Measurements from ENCODE around the gene KIAA0930.

The KIAA0930 gene

DNA sequence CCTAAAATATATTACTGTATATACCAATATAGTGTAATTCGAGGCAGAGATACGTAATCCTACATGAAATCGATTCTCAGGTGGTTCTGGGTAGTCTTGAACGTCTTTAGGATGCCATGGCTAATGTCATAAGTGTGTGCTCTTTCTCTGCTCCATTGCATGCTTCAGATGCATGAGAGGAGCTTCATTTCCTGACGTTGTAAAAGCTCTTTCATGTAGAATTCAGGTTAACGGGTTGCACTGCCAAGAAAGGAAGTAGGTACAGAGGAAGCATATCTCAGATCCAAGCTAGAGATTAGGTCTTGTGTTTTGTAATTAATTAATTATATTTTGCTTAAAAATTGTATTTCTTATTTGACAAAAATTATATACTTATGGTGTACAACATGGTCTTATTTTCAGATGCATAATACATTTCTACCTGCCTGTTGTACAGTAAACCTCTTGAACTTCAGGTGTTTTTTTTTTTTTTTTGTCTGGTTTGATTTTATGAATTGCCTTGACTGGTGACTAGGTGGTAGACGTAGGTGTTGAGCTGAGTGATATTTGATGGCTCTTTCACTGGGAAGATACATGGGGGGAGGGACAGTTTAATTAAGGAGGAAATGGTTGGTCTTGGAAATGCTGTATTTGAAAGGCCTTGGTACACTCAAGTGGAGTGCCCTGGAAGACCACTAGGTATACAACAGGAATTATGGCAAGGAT is 67.7 kb downstream of the KIAA0930 start:
- Histone ChIP-seq H3K4me2 (ENCODE audit: low read length) (no peak overlapping the region), H3K36me3 (ENCODE audit: control insufficient read depth, insufficient read depth, low read length) (peaks cover 2% of the 10 kb centered on the region), H2AFZ (no peak overlapping the region), H3K79me2 (peaks cover 2% of the 10 kb centered on the region), H3K9me3 (ENCODE audit: control insufficient read depth, low read length) (no peaks in the 10 kb centered on the region), H3K9ac (no peak overlapping the region), H3K27me3 (ENCODE audit: control insufficient read depth, insufficient read depth, low read length) (no peaks in the 10 kb centered on the region), H3K27ac (no peak overlapping the region), H3K4me1 (peaks cover 11% of the 10 kb centered on the region), H3K4me3 (ENCODE audit: low read depth, low read length) (no peak overlapping the region)
- TF ChIP-seq, protein P1, sequence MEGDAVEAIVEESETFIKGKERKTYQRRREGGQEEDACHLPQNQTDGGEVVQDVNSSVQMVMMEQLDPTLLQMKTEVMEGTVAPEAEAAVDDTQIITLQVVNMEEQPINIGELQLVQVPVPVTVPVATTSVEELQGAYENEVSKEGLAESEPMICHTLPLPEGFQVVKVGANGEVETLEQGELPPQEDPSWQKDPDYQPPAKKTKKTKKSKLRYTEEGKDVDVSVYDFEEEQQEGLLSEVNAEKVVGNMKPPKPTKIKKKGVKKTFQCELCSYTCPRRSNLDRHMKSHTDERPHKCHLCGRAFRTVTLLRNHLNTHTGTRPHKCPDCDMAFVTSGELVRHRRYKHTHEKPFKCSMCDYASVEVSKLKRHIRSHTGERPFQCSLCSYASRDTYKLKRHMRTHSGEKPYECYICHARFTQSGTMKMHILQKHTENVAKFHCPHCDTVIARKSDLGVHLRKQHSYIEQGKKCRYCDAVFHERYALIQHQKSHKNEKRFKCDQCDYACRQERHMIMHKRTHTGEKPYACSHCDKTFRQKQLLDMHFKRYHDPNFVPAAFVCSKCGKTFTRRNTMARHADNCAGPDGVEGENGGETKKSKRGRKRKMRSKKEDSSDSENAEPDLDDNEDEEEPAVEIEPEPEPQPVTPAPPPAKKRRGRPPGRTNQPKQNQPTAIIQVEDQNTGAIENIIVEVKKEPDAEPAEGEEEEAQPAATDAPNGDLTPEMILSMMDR (IDR thresholded peaks at IDR 0.05) = no peak

DNA sequence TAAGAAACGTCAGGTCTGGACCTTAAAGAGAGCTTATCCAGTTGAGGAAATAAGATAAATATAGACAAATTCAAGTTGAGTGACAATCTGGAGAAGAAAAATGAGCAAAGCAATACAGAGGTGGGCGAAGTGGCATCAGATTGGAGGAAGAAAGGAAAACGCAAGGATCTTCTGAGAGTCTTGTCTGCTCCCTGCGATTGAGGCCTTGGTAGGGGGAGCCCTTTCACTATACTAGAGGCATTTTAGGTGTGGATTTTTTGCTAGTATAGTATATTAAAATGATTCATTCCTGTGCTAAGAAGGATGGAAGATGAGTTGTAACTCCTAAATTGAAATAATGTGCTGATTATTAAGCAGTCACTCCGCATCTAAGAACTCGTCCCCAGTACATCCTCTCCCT is 68.9 kb downstream of the KIAA0930 start:
- Histone ChIP-seq H3K9me3 (ENCODE audit: control insufficient read depth, low read length) (no peaks in the 10 kb centered on the region), H3K4me2 (ENCODE audit: low read length) (no peak overlapping the region), H3K4me3 (ENCODE audit: low read depth, low read length) (no peak overlapping the region), H3K36me3 (ENCODE audit: control insufficient read depth, insufficient read depth, low read length) (peaks cover 2% of the 10 kb centered on the region), H3K9ac (no peak overlapping the region), H3K79me2 (peaks cover 2% of the 10 kb centered on the region), H3K27ac (no peak overlapping the region), H3K27me3 (ENCODE audit: control insufficient read depth, insufficient read depth, low read length) (no peaks in the 10 kb centered on the region), H2AFZ (no peak overlapping the region), H3K4me1 (peaks cover 11% of the 10 kb centered on the region)
- TF ChIP-seq, protein P1 (IDR thresholded peaks at IDR 0.05) = no peak

DNA sequence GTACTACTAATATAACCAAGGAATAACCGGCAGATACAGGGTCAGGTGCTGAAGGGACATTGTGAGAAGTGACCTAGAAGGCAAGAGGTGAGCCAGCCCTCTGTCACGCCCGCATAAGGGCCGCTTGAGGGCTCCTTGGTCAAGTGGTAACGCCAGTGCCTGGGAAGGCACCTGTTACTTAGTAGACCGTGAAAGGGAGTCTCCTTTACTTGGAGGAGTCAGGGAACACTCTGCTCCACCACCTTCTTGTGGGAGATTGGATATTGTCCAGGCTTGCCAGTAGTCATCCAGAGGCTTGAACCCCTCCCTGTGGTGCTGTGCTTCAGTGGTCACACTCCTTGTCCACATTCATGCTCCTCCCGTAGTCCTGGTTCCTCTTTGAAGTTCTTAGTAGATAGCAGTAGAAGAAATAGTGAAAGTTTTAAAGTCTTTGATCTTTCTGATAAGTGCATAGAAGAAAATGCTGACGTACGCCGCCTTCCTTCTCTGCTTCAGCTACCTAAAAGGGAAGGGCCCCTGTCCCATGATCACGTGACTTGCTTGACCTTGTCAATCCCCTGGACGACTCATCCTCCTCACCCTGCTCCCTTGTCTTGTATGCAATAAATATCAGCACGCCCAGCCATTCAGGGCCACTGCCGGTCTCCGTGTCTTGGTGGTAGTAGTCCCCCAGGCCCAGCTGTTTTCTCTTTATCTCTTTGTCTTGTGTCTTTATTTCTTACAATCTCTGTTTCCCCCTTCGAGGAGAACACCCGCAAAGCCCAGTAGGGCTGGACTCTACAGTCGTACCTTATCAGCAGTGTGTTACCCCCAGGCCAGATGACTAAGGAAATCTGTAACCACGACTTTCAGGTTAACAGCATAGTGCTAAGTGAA is 70.9 kb downstream of the KIAA0930 start:
- peak overlapping the region; percentile 48 for H3K4me3 ChIP-seq (ENCODE audit: low read depth, low read length)
- H3K4me1 ChIP-seq = peaks cover 13% of the 10 kb centered on the region
- no peaks in the 10 kb centered on the region for H3K9me3 ChIP-seq (ENCODE audit: control insufficient read depth, low read length)
- TF ChIP-seq, protein P1 (IDR thresholded peaks at IDR 0.05) = no peak
- peak overlapping the region; percentile 66 for H3K27ac ChIP-seq
- no peaks in the 10 kb centered on the region for H3K27me3 ChIP-seq (ENCODE audit: control insufficient read depth, insufficient read depth, low read length)
- no peak overlapping the region for H3K9ac ChIP-seq
- H3K4me2 ChIP-seq (ENCODE audit: low read length) = peak overlapping the region; percentile 68
- H3K36me3 ChIP-seq (ENCODE audit: control insufficient read depth, insufficient read depth, low read length) = peaks cover 2% of the 10 kb centered on the region
- H3K79me2 ChIP-seq = peaks cover 2% of the 10 kb centered on the region
- no peak overlapping the region for H2AFZ ChIP-seq

DNA sequence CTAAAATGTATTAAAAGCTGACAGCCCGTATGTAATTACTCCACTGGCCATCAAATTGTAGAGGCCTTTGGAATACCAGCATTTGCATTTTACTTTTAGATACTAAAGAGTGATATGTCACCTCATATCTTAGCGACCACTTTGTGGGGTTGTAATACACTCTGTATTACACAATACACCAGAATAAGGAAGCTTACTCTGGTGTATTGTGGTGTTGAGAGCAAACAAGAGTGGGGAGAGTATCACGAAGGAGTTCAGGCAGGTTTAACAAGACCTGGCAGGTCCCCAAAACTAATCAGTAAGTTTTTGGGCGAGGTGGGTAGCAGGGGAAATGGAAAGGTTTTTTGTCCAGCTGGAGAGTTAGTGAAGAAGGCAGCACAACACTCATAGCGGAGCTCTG is 73.8 kb downstream of the KIAA0930 start:
- peaks cover 2% of the 10 kb centered on the region for H3K36me3 ChIP-seq (ENCODE audit: control insufficient read depth, insufficient read depth, low read length)
- no peak overlapping the region for H3K4me3 ChIP-seq (ENCODE audit: low read depth, low read length)
- no peaks in the 10 kb centered on the region for H3K9me3 ChIP-seq (ENCODE audit: control insufficient read depth, low read length)
- TF ChIP-seq, protein P1 (IDR thresholded peaks at IDR 0.05) = no peak
- H2AFZ ChIP-seq = no peak overlapping the region
- H3K9ac ChIP-seq = no peak overlapping the region
- peaks cover 13% of the 10 kb centered on the region for H3K4me1 ChIP-seq
- no peaks in the 10 kb centered on the region for H3K79me2 ChIP-seq
- H3K27me3 ChIP-seq (ENCODE audit: control insufficient read depth, insufficient read depth, low read length) = no peaks in the 10 kb centered on the region
- H3K4me2 ChIP-seq (ENCODE audit: low read length) = peak overlapping the region; percentile 8
- H3K27ac ChIP-seq = no peak overlapping the region

Measured in parathyroid adenoma (tissue), 2 donors.